Testis (tissue), 3 donors: ENCODE results near the gene TMEM156. TPM values are rescaled to one million over a fixed set of nuclear protein-coding genes. Genes with fewer than 3 reads are reported as not detected.
"Not testable (repeated sequence)": the region's sequence is repeated elsewhere in the genome, so short reads cannot be mapped to it uniquely, and the experiment has no call there.

Experiments used
- DNase-seq: peaks from one replicate; pipeline ENCODE4 v3.0.0-alpha.2; 2019
- H3K27ac ChIP-seq, 2 donors: fragments of 200-600 bp; sonication (generic); one replicate each; pipeline ENCODE4 v1.5.1; 2019
- H3K27me3 ChIP-seq: fragments of 200-600 bp; sonication (generic); one replicate; pipeline ENCODE4 v1.5.1; 2019
- H3K36me3 ChIP-seq: fragments of 200-600 bp; sonication (generic); one replicate; pipeline ENCODE4 v1.5.1; 2017; ENCODE audit warnings: low read depth; ENCODE audit errors: missing control alignments
- H3K4me1 ChIP-seq: fragments of 200-600 bp; sonication (generic); one replicate; pipeline ENCODE4 v1.5.1; 2019
- H3K4me3 ChIP-seq, 2 donors: fragments of 200-600 bp; sonication (generic); one replicate each; pipeline ENCODE4 v1.5.1; 2017 to 2019
- H3K9me3 ChIP-seq: fragments of 200-600 bp; sonication (generic); one replicate; pipeline ENCODE4 v1.5.1; 2017
- CTCF ChIP-seq, 3 experiments: fragments of 450-650 bp in 2 of 3; fragments of 200-600 bp in 1 of 3; sonication (generic) in 1 of 3; IDR thresholded peaks; one replicate each; pipeline ENCODE4 v1.5.1; 2016 to 2019; ENCODE audit warnings: antibody characterized with exemption in 3 of 3, mild to moderate bottlenecking in 2 of 3, moderate library complexity in 1 of 3
- POLR2A ChIP-seq: fragments of 450-650 bp; IDR thresholded peaks from one replicate; pipeline ENCODE4 v1.6.1; 2017; ENCODE audit warnings: antibody characterized with exemption, mild to moderate bottlenecking, moderate library complexity
- WGBS, 2 donors: methylation state at CpG; one replicate each; pipeline ENCODE4 v1.1.5; 2018; 5-methylcytosine and 5-hydroxymethylcytosine counted together
- intact Hi-C: fragments of 100-400 bp; cut with DNase I; formaldehyde crosslinking; loops from one replicate; pipeline ENCODE4 v1.15.1; 2023; ENCODE audit warnings: low total_unique reads
- polyA plus RNA-seq: library from polyadenylated mRNA; stranded (reverse); fragments of 350-450 nt; fragmentation: Illumina TruSeq; extraction: RNeasy Lipid Tissue Mini Kit (QIAGEN cat#74804); gene quantifications from one replicate; pipeline ENCODE4 v1.2.3, GENCODE V29; 2014; ENCODE audit warnings: low read depth, low replicate concordance; ENCODE audit not compliant: insufficient read depth
- total RNA-seq, 2 donors: library from RNA; depleted of rRNA; stranded (reverse); fragments of >200 nt; gene quantifications; one replicate each; pipeline ENCODE4 v1.2.3, GENCODE V29; 2016

Gene TMEM156
- total and polyA plus RNA-seq, 3 donors from 2014 or later: 0.86 TPM; not detected in 2

GRCh38 chr4:38993683-38994082 is 38.5 kb downstream of the TMEM156 start:
- Histone ChIP-seq H3K4me3 (no peak overlapping the region), H3K9me3 (no peaks in the 10 kb centered on the region), H3K4me1 (no peaks in the 10 kb centered on the region), H3K27ac (no peak overlapping the region), H3K36me3 (no peaks in the 10 kb centered on the region), H3K27me3 (no peaks in the 10 kb centered on the region)
- TF ChIP-seq POLR2A (no peak), CTCF (IDR thresholded peaks at IDR 0.05) (no peak)
- 90 to 95% methylated on average over 3 of the region's 3 CpGs for WGBS, 2 donors
- DNase-seq: no peak
- intact Hi-C loops: no loop called here

- Histone ChIP-seq H3K9me3 (no peaks in the 10 kb centered on the region), H3K36me3 (no peaks in the 10 kb centered on the region), H3K27me3 (no peaks in the 10 kb centered on the region), H3K27ac (no peak overlapping the region), H3K4me3 (no peak overlapping the region), H3K4me1 (no peaks in the 10 kb centered on the region)
- DNase-seq: no peak
- 87 to 93% methylated on average over 5 of the region's 5 CpGs for WGBS, 2 donors
- intact Hi-C loops: no loop called here
- TF ChIP-seq POLR2A (no peak), CTCF (IDR thresholded peaks at IDR 0.05) (no peak)
These were observed 42.0 kb downstream of the TMEM156 start for GRCh38 chr4:38990241-38990640.

GRCh38 chr4:38989487-38989886 is 42.7 kb downstream of the TMEM156 start:
- no peaks in the 10 kb centered on the region for H3K36me3 ChIP-seq
- no peaks in the 10 kb centered on the region for H3K27me3 ChIP-seq
- no peaks in the 10 kb centered on the region for H3K4me1 ChIP-seq
- no peak overlapping the region for H3K27ac ChIP-seq
- no peak for DNase-seq
- 95 to 97% methylated on average over 6 of the region's 6 CpGs for WGBS, 2 donors
- no peaks in the 10 kb centered on the region for H3K9me3 ChIP-seq
- no peak overlapping the region for H3K4me3 ChIP-seq
- no peak for TF ChIP-seq POLR2A
- TF ChIP-seq CTCF (IDR thresholded peaks at IDR 0.05): no peak
- intact Hi-C loops: no loop called here

GRCh38 chr4:38988353-38988752 is 43.9 kb downstream of the TMEM156 start:
- DNase-seq, H3K9me3 ChIP-seq, H3K36me3 ChIP-seq, H3K4me1 ChIP-seq, H3K4me3 ChIP-seq, H3K27me3 ChIP-seq, intact Hi-C loops, H3K27ac ChIP-seq: not testable (repeated sequence)
- WGBS, 2 donors: 64 to 74% methylated on average over 9 of the region's 9 CpGs

- no peak for TF ChIP-seq CTCF (IDR thresholded peaks at IDR 0.05)
- TF ChIP-seq POLR2A: no peak
- H3K4me1 ChIP-seq: no peaks in the 10 kb centered on the region
- no peaks in the 10 kb centered on the region for H3K9me3 ChIP-seq
- intact Hi-C loops: no loop called here
- no peak overlapping the region for H3K4me3 ChIP-seq
- H3K36me3 ChIP-seq: no peaks in the 10 kb centered on the region
- DNase-seq: no peak
- no peak overlapping the region for H3K27ac ChIP-seq
- H3K27me3 ChIP-seq: no peaks in the 10 kb centered on the region
These were observed 44.7 kb downstream of the TMEM156 start for GRCh38 chr4:38987491-38987890.
